ENCODE measurements around the gene CAP2. TPM values are rescaled to one million over a fixed set of nuclear protein-coding genes. Genes with fewer than 3 reads are reported as not detected.

CAP2 gene
- total RNA-seq, 1 experiment from 2014 or later: 7.2 TPM

DNA sequence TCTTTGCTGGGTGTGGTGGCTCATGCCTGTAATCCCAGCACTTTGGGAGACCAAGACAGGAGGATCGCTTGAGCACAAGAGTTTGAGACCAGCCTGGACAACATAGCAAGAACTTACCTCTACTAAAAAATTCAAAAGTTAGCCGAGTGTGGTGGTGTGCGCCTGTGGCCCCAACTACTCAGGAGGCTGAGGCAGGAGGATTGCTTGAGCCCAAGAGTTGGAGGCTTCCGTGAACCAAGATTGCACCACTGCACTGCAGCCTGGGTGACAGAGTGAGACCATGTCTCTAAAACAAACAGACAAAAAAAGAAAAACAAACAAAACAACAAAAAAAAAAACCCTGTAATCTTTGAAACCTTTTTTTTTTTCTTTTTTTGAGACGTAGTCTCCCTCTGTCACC is 67.5 kb downstream of the CAP2 start:
- CTCF ChIA-PET: no interaction called here
- no peak for DNase-seq (ENCODE audit: low spot score)

DNA sequence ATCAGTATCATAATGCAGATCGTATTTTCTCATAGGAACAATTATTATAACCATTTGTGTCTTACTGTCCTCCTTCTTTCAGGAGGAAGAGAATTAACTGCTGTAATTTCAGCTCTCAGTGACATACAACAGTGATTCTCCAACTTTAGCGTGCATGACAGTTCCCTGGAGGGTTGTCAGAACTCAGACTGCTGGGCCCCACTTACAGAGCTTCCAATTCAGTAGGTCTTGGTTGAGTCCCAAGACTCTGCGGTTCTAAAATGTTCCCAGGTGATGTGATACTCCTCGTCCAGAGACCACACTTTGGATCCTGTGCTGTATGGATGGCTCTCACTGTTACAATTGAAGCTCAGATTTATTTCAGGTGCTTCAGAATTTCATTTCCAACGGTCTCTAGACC is 72.8 kb downstream of the CAP2 start:
- ChIA-PET POLR2A (no interaction called here), CTCF (interaction anchor here (0.6 kb wide), 1 partner anchor 248 kb away, joined by 4 read pairs; no protein-coding TSS in a partner anchor)
- Mint-ChIP-seq H3K9me3 (no peaks in the 10 kb centered on the region), H3K27me3 (ENCODE audit: low read depth) (no peaks in the 10 kb centered on the region), H3K4me1 (peaks cover 3% of the 10 kb centered on the region; the same call in 1 of the 2 replicates), H3K27ac (no peak overlapping the region), H3K4me3 (no peak overlapping the region), H3K36me3 (peaks cover 3% of the 10 kb centered on the region; the same call in 1 of the 2 replicates)
- ATAC-seq (no peak), DNase-seq (ENCODE audit: low spot score) (no peak)
- no peak for TF ChIP-seq CREB1 (CRISPR knock-in tag; IDR thresholded peaks at IDR 0.05)
- TF ChIP-seq, protein P1, sequence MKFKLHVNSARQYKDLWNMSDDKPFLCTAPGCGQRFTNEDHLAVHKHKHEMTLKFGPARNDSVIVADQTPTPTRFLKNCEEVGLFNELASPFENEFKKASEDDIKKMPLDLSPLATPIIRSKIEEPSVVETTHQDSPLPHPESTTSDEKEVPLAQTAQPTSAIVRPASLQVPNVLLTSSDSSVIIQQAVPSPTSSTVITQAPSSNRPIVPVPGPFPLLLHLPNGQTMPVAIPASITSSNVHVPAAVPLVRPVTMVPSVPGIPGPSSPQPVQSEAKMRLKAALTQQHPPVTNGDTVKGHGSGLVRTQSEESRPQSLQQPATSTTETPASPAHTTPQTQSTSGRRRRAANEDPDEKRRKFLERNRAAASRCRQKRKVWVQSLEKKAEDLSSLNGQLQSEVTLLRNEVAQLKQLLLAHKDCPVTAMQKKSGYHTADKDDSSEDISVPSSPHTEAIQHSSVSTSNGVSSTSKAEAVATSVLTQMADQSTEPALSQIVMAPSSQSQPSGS (CRISPR knock-in tag; IDR thresholded peaks at IDR 0.05; ENCODE audit: borderline replicate concordance, low read depth): no peak
- no peak for TF ChIP-seq FOXJ3 (CRISPR knock-in tag; IDR thresholded peaks at IDR 0.05; ENCODE audit: borderline replicate concordance)
- TF ChIP-seq GTF2I (CRISPR knock-in tag; conservative IDR thresholded peaks at IDR 0.05): no peak
- TF ChIP-seq, protein P2, sequence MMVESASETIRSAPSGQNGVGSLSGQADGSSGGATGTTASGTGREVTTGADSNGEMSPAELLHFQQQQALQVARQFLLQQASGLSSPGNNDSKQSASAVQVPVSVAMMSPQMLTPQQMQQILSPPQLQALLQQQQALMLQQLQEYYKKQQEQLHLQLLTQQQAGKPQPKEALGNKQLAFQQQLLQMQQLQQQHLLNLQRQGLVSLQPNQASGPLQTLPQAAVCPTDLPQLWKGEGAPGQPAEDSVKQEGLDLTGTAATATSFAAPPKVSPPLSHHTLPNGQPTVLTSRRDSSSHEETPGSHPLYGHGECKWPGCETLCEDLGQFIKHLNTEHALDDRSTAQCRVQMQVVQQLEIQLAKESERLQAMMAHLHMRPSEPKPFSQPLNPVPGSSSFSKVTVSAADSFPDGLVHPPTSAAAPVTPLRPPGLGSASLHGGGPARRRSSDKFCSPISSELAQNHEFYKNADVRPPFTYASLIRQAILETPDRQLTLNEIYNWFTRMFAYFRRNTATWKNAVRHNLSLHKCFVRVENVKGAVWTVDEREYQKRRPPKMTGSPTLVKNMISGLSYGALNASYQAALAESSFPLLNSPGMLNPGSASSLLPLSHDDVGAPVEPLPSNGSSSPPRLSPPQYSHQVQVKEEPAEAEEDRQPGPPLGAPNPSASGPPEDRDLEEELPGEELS (CRISPR knock-in tag; IDR thresholded peaks at IDR 0.05): no peak
- TF ChIP-seq, protein P3, sequence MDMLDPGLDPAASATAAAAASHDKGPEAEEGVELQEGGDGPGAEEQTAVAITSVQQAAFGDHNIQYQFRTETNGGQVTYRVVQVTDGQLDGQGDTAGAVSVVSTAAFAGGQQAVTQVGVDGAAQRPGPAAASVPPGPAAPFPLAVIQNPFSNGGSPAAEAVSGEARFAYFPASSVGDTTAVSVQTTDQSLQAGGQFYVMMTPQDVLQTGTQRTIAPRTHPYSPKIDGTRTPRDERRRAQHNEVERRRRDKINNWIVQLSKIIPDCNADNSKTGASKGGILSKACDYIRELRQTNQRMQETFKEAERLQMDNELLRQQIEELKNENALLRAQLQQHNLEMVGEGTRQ (CRISPR knock-in tag; IDR thresholded peaks at IDR 0.05): no peak
- TF ChIP-seq, protein P4, sequence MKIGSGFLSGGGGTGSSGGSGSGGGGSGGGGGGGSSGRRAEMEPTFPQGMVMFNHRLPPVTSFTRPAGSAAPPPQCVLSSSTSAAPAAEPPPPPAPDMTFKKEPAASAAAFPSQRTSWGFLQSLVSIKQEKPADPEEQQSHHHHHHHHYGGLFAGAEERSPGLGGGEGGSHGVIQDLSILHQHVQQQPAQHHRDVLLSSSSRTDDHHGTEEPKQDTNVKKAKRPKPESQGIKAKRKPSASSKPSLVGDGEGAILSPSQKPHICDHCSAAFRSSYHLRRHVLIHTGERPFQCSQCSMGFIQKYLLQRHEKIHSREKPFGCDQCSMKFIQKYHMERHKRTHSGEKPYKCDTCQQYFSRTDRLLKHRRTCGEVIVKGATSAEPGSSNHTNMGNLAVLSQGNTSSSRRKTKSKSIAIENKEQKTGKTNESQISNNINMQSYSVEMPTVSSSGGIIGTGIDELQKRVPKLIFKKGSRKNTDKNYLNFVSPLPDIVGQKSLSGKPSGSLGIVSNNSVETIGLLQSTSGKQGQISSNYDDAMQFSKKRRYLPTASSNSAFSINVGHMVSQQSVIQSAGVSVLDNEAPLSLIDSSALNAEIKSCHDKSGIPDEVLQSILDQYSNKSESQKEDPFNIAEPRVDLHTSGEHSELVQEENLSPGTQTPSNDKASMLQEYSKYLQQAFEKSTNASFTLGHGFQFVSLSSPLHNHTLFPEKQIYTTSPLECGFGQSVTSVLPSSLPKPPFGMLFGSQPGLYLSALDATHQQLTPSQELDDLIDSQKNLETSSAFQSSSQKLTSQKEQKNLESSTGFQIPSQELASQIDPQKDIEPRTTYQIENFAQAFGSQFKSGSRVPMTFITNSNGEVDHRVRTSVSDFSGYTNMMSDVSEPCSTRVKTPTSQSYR (CRISPR knock-in tag; IDR thresholded peaks at IDR 0.05): no peak

More for the DNA sequence above, 67.5 kb downstream of the CAP2 start:
- Mint-ChIP-seq H3K27me3 (ENCODE audit: low read depth) (no peaks in the 10 kb centered on the region), H3K36me3 (peaks cover 2% of the 10 kb centered on the region; the same call in 1 of the 2 replicates), H3K27ac (no peak overlapping the region), H3K9me3 (peaks cover 1% of the 10 kb centered on the region; the same call in 1 of the 2 replicates), H3K4me1 (peaks cover 3% of the 10 kb centered on the region; the same call in 1 of the 2 replicates), H3K4me3 (no peak overlapping the region)
- ATAC-seq: no peak
- no peak for TF ChIP-seq NFE2L1 (CRISPR knock-in tag; IDR thresholded peaks at IDR 0.05)
- no peak for TF ChIP-seq ELF4 (CRISPR knock-in tag; IDR thresholded peaks at IDR 0.05; ENCODE audit: low read depth)
- TF ChIP-seq CREB1 (CRISPR knock-in tag; IDR thresholded peaks at IDR 0.05): no peak
- TF ChIP-seq, protein P3 (CRISPR knock-in tag; IDR thresholded peaks at IDR 0.05): no peak
- TF ChIP-seq RORB (CRISPR knock-in tag; IDR thresholded peaks at IDR 0.05): no peak
- TF ChIP-seq, protein P5, sequence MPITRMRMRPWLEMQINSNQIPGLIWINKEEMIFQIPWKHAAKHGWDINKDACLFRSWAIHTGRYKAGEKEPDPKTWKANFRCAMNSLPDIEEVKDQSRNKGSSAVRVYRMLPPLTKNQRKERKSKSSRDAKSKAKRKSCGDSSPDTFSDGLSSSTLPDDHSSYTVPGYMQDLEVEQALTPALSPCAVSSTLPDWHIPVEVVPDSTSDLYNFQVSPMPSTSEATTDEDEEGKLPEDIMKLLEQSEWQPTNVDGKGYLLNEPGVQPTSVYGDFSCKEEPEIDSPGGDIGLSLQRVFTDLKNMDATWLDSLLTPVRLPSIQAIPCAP (CRISPR knock-in tag; IDR thresholded peaks at IDR 0.05): no peak
- TF ChIP-seq GABPB1 (CRISPR knock-in tag; IDR thresholded peaks at IDR 0.05): no peak
- TF ChIP-seq ZNF416 (CRISPR knock-in tag; IDR thresholded peaks at IDR 0.05): no peak
- TF ChIP-seq KAT7 (CRISPR knock-in tag; IDR thresholded peaks at IDR 0.05; ENCODE audit: borderline replicate concordance): no peak
- TF ChIP-seq, protein P6, sequence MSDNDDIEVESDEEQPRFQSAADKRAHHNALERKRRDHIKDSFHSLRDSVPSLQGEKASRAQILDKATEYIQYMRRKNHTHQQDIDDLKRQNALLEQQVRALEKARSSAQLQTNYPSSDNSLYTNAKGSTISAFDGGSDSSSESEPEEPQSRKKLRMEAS (CRISPR knock-in tag; IDR thresholded peaks at IDR 0.05): no peak
- TF ChIP-seq, protein P7, sequence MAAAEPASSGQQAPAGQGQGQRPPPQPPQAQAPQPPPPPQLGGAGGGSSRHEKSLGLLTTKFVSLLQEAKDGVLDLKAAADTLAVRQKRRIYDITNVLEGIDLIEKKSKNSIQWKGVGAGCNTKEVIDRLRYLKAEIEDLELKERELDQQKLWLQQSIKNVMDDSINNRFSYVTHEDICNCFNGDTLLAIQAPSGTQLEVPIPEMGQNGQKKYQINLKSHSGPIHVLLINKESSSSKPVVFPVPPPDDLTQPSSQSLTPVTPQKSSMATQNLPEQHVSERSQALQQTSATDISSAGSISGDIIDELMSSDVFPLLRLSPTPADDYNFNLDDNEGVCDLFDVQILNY (CRISPR knock-in tag; IDR thresholded peaks at IDR 0.05): no peak
- POLR2A ChIA-PET: no interaction called here
